ENCODE data around the gene MAGI1. TPM values are rescaled to one million over a fixed set of nuclear protein-coding genes. Genes with fewer than 3 reads are reported as not detected.

The MAGI1 gene
- total RNA-seq, 1 experiment from 2014 or later, result 38.6 TPM

DNA sequence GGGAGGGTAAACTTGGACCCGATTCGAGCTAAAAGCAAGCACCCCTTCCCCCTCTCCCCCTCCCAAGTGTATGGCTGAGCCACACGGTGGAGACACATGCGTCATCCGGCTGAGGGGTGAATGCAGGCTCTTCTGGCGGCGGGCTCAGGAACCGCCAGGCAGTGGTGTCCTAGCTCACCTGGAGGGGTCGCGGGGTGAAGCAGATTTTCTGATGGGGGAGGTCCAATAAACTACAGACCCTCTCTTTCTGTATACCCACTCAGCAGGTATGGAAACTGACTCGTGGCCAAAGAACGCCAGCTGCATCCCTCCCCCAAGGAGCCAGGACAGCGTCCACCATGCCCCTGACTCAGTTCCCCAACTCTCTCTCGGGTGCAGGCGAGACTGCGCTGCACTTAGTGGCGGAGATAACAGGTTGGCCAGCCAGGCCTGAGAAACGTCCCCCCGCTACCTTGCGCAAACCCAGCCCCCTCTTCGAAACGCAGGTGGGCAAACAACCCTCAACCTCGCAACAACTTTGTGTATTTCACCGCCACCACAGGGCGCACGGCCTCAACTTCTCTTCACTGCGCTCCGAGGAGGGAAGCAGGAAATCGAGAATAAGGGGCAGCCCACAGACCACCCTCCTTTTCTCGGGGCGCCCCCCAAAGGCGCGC, 1.3 kb downstream of the MAGI1 start (continued):
- peak; percentile 24; the same call in 1 of the 2 replicates for TF ChIP-seq POLR2AphosphoS5 (IDR thresholded peaks at IDR 0.05; ENCODE audit: low read depth, low read length)
- no peak for TF ChIP-seq POLR2A (IDR thresholded peaks at IDR 0.05; ENCODE audit: borderline replicate concordance, extremely low read depth, insufficient read depth, insufficient read length)
- TF ChIP-seq JUND (IDR thresholded peaks at IDR 0.05), result peak; percentile 36; the same call in 1 of the 2 replicates
- TF ChIP-seq FOSL1 (IDR thresholded peaks at IDR 0.05; ENCODE audit: low read depth), result no peak

DNA sequence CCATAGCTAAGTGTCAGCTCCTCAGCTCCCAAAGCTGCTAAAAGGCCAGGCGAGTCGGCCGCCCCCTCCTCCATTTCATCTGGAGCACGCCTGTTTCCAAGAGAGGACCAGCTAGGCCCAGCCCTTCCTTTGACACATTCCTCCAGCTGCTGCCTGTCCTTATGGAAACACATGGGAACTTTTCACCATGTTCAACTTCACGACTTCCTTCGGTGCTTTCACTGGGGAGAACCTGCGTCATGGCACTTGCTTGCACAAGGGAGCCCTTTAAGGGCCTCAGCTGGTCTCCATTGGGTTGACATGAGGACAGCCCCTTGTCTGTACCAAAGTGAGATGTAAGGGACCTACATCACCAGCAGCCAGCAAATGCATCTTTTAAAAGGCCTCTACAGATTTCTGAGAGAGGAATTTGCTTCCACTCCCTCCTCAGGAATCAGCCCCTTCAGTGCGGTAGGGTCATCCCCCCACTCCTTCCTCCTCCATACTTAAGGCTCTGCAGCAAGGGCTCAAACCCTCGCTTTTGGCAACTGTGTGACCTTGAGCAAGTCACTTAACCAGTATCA, 2.1 kb downstream of the MAGI1 start:
- peak overlapping the region; percentile 81 for H3K9ac ChIP-seq (ENCODE audit: low read length)
- no peaks in the 10 kb centered on the region for H3K36me3 ChIP-seq (ENCODE audit: control insufficient read depth in 1 of 2, insufficient read depth in 2 of 2, low read length in 2 of 2)
- DNase-seq (ENCODE audit: low read depth, low spot score) (no peak), ATAC-seq (no peak)
- H3K27me3 ChIP-seq (ENCODE audit: insufficient read depth, low read length), result no peaks in the 10 kb centered on the region
- H3K4me2 ChIP-seq (ENCODE audit: low read length), result peak overlapping the region; percentile 91
- no peaks in the 10 kb centered on the region for H4K20me1 ChIP-seq (ENCODE audit: insufficient read depth)
- no peak for TF ChIP-seq EGR1 (IDR thresholded peaks at IDR 0.05; ENCODE audit: low read depth)
- TF ChIP-seq ZFX (IDR thresholded peaks at IDR 0.05), result no peak
- TF ChIP-seq EZH2 (IDR thresholded peaks at IDR 0.05), result no peak
- no peak for TF ChIP-seq SRF (IDR thresholded peaks at IDR 0.05; ENCODE audit: low read depth)
- no peak for TF ChIP-seq YY1 (IDR thresholded peaks at IDR 0.05; ENCODE audit: extremely low read depth, insufficient replicate concordance, low read depth, low read length)
- TF ChIP-seq FOSL1 (IDR thresholded peaks at IDR 0.05; ENCODE audit: low read depth), result no peak
- no peak for TF ChIP-seq POLR2AphosphoS5 (IDR thresholded peaks at IDR 0.05; ENCODE audit: low read depth, low read length)
- no peak for TF ChIP-seq JUND (IDR thresholded peaks at IDR 0.05)
- no peak for TF ChIP-seq EZH2phosphoT487 (IDR thresholded peaks at IDR 0.05; ENCODE audit: borderline replicate concordance)
- TF ChIP-seq POLR2A (IDR thresholded peaks at IDR 0.05; ENCODE audit: borderline replicate concordance, extremely low read depth, insufficient read depth, insufficient read length), result no peak
- ChIA-PET CTCF (no interaction called here), RAD21 (ENCODE audit: low non-redundant PET in 1 of 2, low total read pairs in 2 of 2, uncharacterized antibody in 2 of 2, unreplicated experiment in 2 of 2) (no interaction called here), POLR2A (interaction anchor here (1.0 kb wide), 1 partner anchor 14 kb away, joined by 5 read pairs; no protein-coding TSS in a partner anchor)
- no peak overlapping the region for H2AFZ ChIP-seq (ENCODE audit: low read depth, low read length, poor library complexity, severe bottlenecking)
- H3K9me3 ChIP-seq (ENCODE audit: control insufficient read depth in 1 of 2, insufficient read depth in 1 of 2, low read depth in 1 of 2, low read length in 2 of 2), result no peaks in the 10 kb centered on the region
- peaks cover 61% of the 10 kb centered on the region for H3K79me2 ChIP-seq (ENCODE audit: insufficient read depth, low read length)
- H3K4me1 ChIP-seq (ENCODE audit: control insufficient read depth in 1 of 2, insufficient read depth in 2 of 2, low read length in 2 of 2), result peaks cover 26 to 28% of the 10 kb centered on the region in 2 experiments
- H3K4me3 ChIP-seq (replicated peaks in 1 of 2; ENCODE audit: low read depth in 1 of 2, low read length in 2 of 2), result peak overlapping the region; percentile 81 to 91
- H3K9me2 ChIP-seq (ENCODE audit: insufficient read depth), result no peaks in the 10 kb centered on the region
- intact Hi-C loops (cut with micrococcal nuclease), result loop anchor here (5.0 kb wide), 2 partner anchors 161 to 249 kb away; no protein-coding TSS in a partner anchor
- H3K27ac ChIP-seq (ENCODE audit: low read depth, low read length), result peak overlapping the region; percentile 88; the same call in 1 of the 2 replicates
- no TSS peak for BruUV-seq (replicated peaks)
